Effector memory CD4-positive, alpha-beta T cell (primary cell): ENCODE measurements around the gene PRRX2.

Experiments used
- DNase-seq, 3 donors: peaks; one replicate each; pipeline ENCODE4 v3.0.0-alpha.2; 2020
- H3K27ac ChIP-seq: 2 replicates; pipeline ENCODE4 v1.7.0; 2013; ENCODE audit warnings: mild to moderate bottlenecking, low read length, moderate library complexity; ENCODE audit not compliant: insufficient read depth, poor library complexity, severe bottlenecking
- H3K27me3 ChIP-seq: replicated peaks from 2 replicates; pipeline ENCODE4 v1.7.0; 2013; ENCODE audit warnings: mild to moderate bottlenecking, low read length; ENCODE audit not compliant: insufficient read depth, control insufficient read depth, poor library complexity, severe bottlenecking
- H3K36me3 ChIP-seq: 2 replicates; pipeline ENCODE4 v1.7.0; 2013; ENCODE audit warnings: mild to moderate bottlenecking, low read length, moderate library complexity; ENCODE audit not compliant: control insufficient read depth, insufficient read depth
- H3K4me1 ChIP-seq: 2 replicates; pipeline ENCODE4 v1.7.0; 2013; ENCODE audit warnings: low read length, mild to moderate bottlenecking; ENCODE audit not compliant: control insufficient read depth, insufficient read depth, poor library complexity, severe bottlenecking
- H3K4me3 ChIP-seq: 2 replicates; pipeline ENCODE4 v1.7.0; 2013; ENCODE audit warnings: low read length, low read depth, mild to moderate bottlenecking; ENCODE audit not compliant: insufficient read depth, poor library complexity, severe bottlenecking
- H3K9me3 ChIP-seq: 2 replicates; pipeline ENCODE4 v1.7.0; 2013; ENCODE audit warnings: mild to moderate bottlenecking, low read length, moderate library complexity; ENCODE audit not compliant: control insufficient read depth

The PRRX2 gene

GRCh38 chr9:129676287-129676686 is 10.8 kb downstream of the PRRX2 start:
- Histone ChIP-seq H3K9me3 (no peaks in the 10 kb centered on the region), H3K27ac (no peak overlapping the region), H3K27me3 (no peaks in the 10 kb centered on the region), H3K36me3 (no peaks in the 10 kb centered on the region), H3K4me3 (no peak overlapping the region), H3K4me1 (no peaks in the 10 kb centered on the region)
- DNase-seq = no peak

- Histone ChIP-seq H3K36me3 (no peaks in the 10 kb centered on the region), H3K4me1 (no peaks in the 10 kb centered on the region), H3K9me3 (no peaks in the 10 kb centered on the region), H3K4me3 (no peak overlapping the region), H3K27ac (no peak overlapping the region), H3K27me3 (no peaks in the 10 kb centered on the region)
- DNase-seq = no peak
Observed at GRCh38 chr9:129676975-129677374, 11.5 kb downstream of the PRRX2 start.

- Histone ChIP-seq H3K9me3 (no peaks in the 10 kb centered on the region), H3K27me3 (no peaks in the 10 kb centered on the region), H3K27ac (no peak overlapping the region), H3K4me3 (no peak overlapping the region), H3K36me3 (no peaks in the 10 kb centered on the region), H3K4me1 (no peaks in the 10 kb centered on the region)
- no peak for DNase-seq
Observed at GRCh38 chr9:129677456-129677855, 12.0 kb downstream of the PRRX2 start.

GRCh38 chr9:129678844-129679243 is 13.4 kb downstream of the PRRX2 start:
- Histone ChIP-seq H3K4me1 (no peaks in the 10 kb centered on the region), H3K27ac (no peak overlapping the region), H3K9me3 (no peaks in the 10 kb centered on the region), H3K27me3 (no peaks in the 10 kb centered on the region), H3K36me3 (no peaks in the 10 kb centered on the region), H3K4me3 (no peak overlapping the region)
- no peak for DNase-seq

DNA sequence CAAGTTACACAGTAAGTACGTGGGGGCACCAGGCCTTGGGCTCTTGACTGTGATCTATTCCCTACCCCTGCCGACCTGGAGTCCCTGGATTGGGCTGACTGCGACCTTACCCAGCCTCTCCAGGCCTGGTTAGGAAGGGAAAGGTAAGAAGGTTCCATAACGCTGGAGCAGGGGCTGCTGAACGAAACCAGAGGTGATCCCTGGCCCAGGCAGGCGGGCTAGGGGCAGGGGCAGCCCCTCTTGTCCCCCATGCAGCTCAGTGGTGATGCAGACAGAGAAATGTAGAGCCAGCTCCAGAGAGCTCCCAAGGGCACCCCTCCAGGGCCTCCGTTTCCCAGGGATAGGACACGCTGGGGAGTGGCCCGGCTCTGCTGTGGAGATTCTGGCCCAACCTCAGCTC is 14.1 kb downstream of the PRRX2 start:
- no peaks in the 10 kb centered on the region for H3K4me1 ChIP-seq
- H3K27me3 ChIP-seq = no peaks in the 10 kb centered on the region
- H3K36me3 ChIP-seq = no peaks in the 10 kb centered on the region
- no peaks in the 10 kb centered on the region for H3K9me3 ChIP-seq
- no peak overlapping the region for H3K27ac ChIP-seq
- DNase-seq = no peak
- H3K4me3 ChIP-seq = no peak overlapping the region

- Histone ChIP-seq H3K4me1 (no peaks in the 10 kb centered on the region), H3K36me3 (no peaks in the 10 kb centered on the region), H3K27me3 (no peaks in the 10 kb centered on the region), H3K27ac (no peak overlapping the region), H3K9me3 (no peaks in the 10 kb centered on the region), H3K4me3 (no peak overlapping the region)
- DNase-seq = no peak
Observed at GRCh38 chr9:129681924-129682323, 16.5 kb downstream of the PRRX2 start.

DNA sequence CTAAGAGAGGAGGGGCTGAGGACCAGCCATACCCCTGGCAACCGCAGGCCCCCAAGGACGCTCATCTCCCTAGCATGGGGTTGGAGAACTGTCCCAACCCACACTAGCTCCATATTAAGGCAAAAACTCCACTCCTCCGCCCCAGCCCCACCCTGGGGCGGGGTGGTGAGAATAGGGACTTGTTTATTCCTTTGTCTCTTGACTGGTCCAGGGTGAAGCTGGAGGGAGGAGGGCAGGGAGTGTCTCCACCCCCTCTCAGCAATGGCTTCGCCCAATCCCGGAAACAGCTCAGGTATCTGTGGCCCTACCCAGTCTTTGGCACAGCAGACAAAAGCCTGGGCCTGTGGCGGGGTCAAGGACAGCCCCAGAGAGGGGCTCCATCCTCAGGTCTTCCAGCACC is 16.9 kb downstream of the PRRX2 start:
- Histone ChIP-seq H3K9me3 (no peaks in the 10 kb centered on the region), H3K27ac (no peak overlapping the region), H3K36me3 (no peaks in the 10 kb centered on the region), H3K27me3 (no peaks in the 10 kb centered on the region), H3K4me3 (no peak overlapping the region), H3K4me1 (no peaks in the 10 kb centered on the region)
- no peak for DNase-seq

DNA sequence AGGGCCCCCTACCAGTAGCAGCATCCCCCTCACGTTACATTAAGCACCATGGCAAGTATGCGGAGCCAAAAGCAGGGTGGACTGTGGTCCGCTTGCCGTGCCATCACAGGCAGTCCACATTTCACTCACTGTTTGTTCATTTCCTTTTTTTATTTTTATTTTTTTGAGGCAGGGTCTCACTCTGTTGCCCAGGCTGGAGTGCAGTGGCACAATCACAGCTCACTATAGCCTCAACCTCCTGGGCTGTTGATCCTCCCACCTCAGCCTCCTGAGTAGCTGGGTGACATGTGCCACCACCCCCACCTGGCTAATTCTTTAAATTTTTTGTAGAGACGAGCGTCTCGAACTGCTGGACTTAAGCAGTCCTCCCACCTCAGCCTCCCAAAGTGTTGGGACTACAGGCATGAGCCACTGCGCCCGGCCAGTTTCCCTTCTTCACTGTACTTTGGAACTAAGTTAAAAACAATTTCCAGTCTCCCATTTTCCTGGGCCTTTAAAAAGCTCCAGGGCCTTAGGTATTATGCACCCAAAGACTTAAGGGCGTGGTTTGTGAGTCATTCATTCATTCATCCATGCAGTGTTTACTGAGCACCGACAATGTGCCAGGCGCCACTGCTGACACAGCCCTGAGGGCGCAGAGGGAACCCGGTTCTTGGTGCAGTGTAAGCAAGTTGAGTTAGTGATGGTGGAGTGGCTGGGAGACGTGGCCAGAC is 19.9 kb downstream of the PRRX2 start:
- Histone ChIP-seq H3K9me3 (no peaks in the 10 kb centered on the region), H3K36me3 (no peaks in the 10 kb centered on the region), H3K27ac (no peak overlapping the region), H3K4me3 (no peak overlapping the region), H3K4me1 (no peaks in the 10 kb centered on the region), H3K27me3 (no peaks in the 10 kb centered on the region)
- no peak for DNase-seq

GRCh38 chr9:129685933-129686259 is 20.4 kb downstream of the PRRX2 start:
- Histone ChIP-seq H3K27ac (no peak overlapping the region), H3K27me3 (no peaks in the 10 kb centered on the region), H3K4me1 (no peaks in the 10 kb centered on the region), H3K9me3 (no peaks in the 10 kb centered on the region), H3K4me3 (no peak overlapping the region), H3K36me3 (no peaks in the 10 kb centered on the region)
- DNase-seq = no peak

DNA sequence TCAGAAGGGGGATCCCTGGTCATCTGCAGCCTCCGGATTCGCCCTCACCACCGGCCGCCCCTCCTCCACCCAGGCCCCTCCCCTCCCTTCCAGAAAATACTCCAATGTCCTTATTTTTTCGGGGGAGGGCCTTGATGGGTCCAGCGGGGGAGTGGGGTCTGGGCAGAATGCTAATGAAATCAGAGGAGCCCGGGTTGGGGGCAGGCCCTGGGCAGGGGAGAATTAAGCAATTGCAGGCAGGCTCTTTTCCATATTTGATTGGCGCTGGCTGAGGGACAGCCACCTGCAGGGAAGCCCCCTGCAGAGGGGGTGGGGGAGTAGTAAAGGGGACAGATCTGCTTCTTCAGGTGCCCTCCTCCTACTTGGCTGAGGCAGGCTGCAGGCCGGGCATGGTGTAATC is 21.3 kb downstream of the PRRX2 start:
- Histone ChIP-seq H3K36me3 (no peaks in the 10 kb centered on the region), H3K4me3 (no peak overlapping the region)
- DNase-seq = no peak

More for the DNA sequence above, 21.3 kb downstream of the PRRX2 start:
- H3K9me3 ChIP-seq = no peaks in the 10 kb centered on the region
- no peak overlapping the region for H3K27ac ChIP-seq
- no peaks in the 10 kb centered on the region for H3K27me3 ChIP-seq
- H3K4me1 ChIP-seq = no peaks in the 10 kb centered on the region
